IMR-90 (cell line): ENCODE data around the gene DOCK10.

Source experiments
- CEBPB ChIP-seq: IDR thresholded peaks from 2 replicates; pipeline ENCODE4 v1.6.1; 2012; ENCODE audit warnings: low read depth, low read length, improper control_type of control experiment
- CTCF ChIP-seq: conservative IDR thresholded peaks from 2 replicates; pipeline ENCODE4 v1.5.1; 2012; ENCODE audit warnings: mild to moderate bottlenecking, low read depth, low read length, improper control_type of control experiment
- POLR2A ChIP-seq: IDR thresholded peaks from 2 replicates; pipeline ENCODE4 v1.6.1; 2012; ENCODE audit warnings: mild to moderate bottlenecking, low read depth, low read length

- no peak for TF ChIP-seq POLR2A
- TF ChIP-seq CTCF = no peak
- no peak for TF ChIP-seq CEBPB
These were observed 72.0 kb downstream of the DOCK10 start for GRCh38 chr2:224970311-224970710.
